Brain microvascular endothelial cell (primary cell): Measurements from ENCODE around the gene MDP1.

Experiments
- DNase-seq: peaks from one replicate; pipeline ENCODE4 v3.0.0-alpha.2; 2020
- H3K27ac ChIP-seq: fragments of 250-450 bp; sonication (Bioruptor Pico); 2 replicates; pipeline ENCODE4 v1.5.1; 2020; ENCODE audit warnings: mild to moderate bottlenecking, moderate library complexity
- H3K27me3 ChIP-seq: fragments of 250-450 bp; sonication (Bioruptor Pico); replicated peaks from 2 replicates; pipeline ENCODE4 v1.5.1; 2020; ENCODE audit warnings: mild to moderate bottlenecking
- H3K36me3 ChIP-seq: fragments of 250-450 bp; sonication (Bioruptor Pico); replicated peaks from 2 replicates; pipeline ENCODE4 v1.5.1; 2020; ENCODE audit warnings: mild to moderate bottlenecking
- H3K4me3 ChIP-seq: 2 replicates; pipeline ENCODE4 v1.5.1; 2011; ENCODE audit warnings: low read depth, mild to moderate bottlenecking, control low read depth, low read length, moderate library complexity
- in situ Hi-C: cut with HindIII; loops from 2 replicates; pipeline ENCODE4 v1.10.0; 2017; ENCODE audit warnings: low sequenced_read_pairs, low pct_ligation_motif_present
- TF ChIP-seq, protein P1 (sequence below): IDR thresholded peaks from 2 replicates; pipeline ENCODE4 v1.5.1; 2011; ENCODE audit warnings: low read depth, mild to moderate bottlenecking, moderate library complexity, low read length, control low read depth, inconsistent platforms; ENCODE audit errors: missing control alignments

The MDP1 gene

DNA sequence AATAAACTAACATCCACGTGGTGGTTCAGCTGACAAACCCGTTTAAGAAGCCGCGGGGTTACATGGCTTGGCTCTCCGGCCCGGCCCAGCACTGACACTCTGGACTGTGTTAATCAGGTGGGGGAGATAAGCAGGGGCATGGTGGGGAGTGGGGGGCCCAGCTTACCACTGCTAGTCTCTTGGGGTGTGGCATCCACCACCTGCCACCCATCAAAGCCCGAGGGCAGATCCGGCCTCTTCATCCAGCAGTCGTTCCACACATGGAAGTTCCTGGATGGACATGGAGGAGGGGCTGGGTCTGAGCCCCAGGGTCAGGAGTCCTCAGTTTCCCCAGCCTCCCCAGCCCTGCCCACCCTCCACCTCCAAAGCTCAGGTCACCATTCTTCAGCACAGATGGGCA lies 42.3 kb upstream of the MDP1 start:
- in situ Hi-C loops: no loop called here
- Histone ChIP-seq H3K27me3 (no peaks in the 10 kb centered on the region), H3K36me3 (no peaks in the 10 kb centered on the region), H3K27ac (no peak overlapping the region), H3K4me3 (no peak overlapping the region)
- TF ChIP-seq, protein P1, sequence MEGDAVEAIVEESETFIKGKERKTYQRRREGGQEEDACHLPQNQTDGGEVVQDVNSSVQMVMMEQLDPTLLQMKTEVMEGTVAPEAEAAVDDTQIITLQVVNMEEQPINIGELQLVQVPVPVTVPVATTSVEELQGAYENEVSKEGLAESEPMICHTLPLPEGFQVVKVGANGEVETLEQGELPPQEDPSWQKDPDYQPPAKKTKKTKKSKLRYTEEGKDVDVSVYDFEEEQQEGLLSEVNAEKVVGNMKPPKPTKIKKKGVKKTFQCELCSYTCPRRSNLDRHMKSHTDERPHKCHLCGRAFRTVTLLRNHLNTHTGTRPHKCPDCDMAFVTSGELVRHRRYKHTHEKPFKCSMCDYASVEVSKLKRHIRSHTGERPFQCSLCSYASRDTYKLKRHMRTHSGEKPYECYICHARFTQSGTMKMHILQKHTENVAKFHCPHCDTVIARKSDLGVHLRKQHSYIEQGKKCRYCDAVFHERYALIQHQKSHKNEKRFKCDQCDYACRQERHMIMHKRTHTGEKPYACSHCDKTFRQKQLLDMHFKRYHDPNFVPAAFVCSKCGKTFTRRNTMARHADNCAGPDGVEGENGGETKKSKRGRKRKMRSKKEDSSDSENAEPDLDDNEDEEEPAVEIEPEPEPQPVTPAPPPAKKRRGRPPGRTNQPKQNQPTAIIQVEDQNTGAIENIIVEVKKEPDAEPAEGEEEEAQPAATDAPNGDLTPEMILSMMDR: no peak
- DNase-seq: no peak

DNA sequence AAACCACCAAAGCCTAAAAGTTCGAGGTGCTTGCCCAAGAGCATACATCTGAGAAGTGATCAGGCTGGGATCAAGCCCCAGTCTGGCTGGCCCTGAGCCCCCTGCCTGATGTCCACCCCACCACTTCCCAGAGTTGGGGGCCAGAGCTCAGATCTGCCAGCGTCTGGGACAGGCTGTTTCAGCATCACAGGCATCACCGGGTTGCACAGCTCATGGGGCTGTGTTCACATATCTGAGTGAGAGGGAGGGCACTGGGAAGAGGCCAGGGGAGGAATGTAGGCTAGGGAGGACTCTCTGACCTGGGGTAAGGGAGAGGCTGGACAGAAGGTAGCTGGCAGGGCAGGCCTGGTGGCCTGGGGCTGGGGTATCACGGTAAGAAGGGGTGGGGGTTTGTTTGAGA lies 41.1 kb upstream of the MDP1 start:
- in situ Hi-C loops: no loop called here
- no peak overlapping the region for H3K27ac ChIP-seq
- H3K4me3 ChIP-seq: no peak overlapping the region
- no peaks in the 10 kb centered on the region for H3K27me3 ChIP-seq
- TF ChIP-seq, protein P1: no peak
- no peak for DNase-seq
- no peaks in the 10 kb centered on the region for H3K36me3 ChIP-seq

DNA sequence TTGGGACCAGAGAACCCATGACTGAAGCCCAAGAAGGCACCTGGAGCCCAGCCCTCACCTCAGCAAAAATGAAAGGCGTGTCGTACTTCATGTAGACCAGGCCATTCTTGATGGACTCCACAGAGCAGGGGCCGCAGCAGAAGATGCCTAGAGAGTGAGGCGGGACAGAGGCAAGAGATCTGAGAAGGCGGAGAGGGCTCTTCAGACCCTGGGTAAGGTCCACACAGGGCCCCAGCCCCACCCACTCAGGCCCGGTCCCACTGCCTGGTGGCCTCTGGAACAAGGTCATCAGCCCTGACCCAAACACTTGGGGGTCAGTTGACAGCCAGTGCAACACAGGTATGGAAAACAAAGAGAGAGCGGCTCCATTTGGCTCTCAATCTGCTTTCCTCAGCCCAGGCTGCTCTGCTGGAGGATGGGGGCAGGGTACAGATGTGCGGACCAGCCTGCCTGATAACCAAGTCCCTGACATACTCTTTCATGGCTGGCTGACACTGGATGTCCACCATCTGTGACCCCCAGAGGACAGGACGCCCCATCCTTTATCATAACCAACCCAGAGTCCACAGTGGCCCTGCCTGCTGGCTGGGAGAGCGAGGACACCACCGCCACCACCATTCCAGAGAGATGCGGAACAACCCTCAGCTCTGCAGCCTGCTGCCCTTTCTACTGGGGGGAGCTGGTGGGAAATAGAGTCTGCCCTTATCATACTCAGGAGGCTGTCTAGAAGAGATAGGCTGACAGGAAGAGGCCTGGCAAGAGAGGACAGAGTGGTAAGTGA lies 40.3 kb upstream of the MDP1 start:
- Histone ChIP-seq H3K27ac (no peak overlapping the region), H3K36me3 (no peaks in the 10 kb centered on the region), H3K27me3 (no peaks in the 10 kb centered on the region), H3K4me3 (no peak overlapping the region)
- TF ChIP-seq, protein P1: no peak
- DNase-seq: no peak
- in situ Hi-C loops: no loop called here

DNA sequence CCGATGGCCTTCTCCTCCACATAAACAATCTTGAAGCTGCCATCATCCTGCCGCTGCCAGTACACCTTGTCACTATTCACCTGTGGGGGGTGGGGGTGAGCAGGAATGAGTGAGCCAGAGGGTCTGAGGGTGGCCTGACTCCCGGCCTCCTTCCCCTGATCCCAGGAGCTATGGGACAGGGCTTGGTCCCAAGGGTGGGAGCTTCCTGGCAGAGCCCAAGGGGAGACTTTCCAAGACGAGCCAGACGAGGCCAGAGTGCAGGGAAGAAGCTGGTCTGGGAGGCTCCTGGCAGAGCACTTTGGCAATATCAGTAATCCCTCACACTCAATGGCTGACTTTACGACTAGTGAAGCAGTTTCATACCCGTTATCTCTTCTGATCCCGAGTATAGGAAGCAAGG lies 39.6 kb upstream of the MDP1 start:
- DNase-seq: no peak
- no peaks in the 10 kb centered on the region for H3K36me3 ChIP-seq
- no peak overlapping the region for H3K27ac ChIP-seq
- in situ Hi-C loops: no loop called here
- TF ChIP-seq, protein P1: no peak
- H3K4me3 ChIP-seq: no peak overlapping the region
- no peaks in the 10 kb centered on the region for H3K27me3 ChIP-seq

DNA sequence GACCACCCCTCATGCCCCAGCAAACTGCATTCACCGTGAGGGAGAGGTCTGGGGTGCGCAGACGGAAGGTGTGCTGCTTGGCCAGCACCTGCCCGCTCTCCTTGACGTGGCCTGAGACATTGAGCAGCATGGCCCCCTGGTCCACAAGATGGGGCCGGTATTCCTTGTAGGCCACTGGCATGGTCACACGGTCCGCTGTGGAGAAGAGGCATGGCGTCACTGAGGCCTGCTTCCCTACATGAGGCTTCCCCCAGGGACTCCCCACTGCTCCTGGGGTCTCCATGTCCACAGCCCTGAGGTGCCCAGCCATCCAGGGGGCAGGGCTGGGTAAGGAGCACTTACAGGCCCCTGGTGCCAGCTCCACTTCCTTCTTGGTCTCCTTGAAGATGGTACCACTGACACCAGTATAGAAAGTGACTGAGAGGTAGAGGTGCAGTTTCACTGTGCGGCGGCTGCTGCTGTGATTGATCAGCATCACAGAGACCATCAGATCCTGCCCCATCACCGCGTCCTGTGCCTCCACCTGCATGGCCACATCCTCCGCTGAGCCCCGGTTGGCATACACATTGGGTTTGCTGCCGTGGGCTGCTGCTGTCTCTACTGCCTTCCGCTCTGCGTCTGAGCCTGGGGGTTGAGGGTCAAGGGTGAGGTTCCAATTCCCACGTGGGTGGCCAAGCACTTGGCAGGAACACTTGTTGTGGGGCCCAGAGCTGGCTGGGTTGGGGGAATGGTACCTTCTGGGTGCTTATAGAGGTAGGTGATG lies 38.9 kb upstream of the MDP1 start:
- no peak overlapping the region for H3K4me3 ChIP-seq
- no peaks in the 10 kb centered on the region for H3K36me3 ChIP-seq
- H3K27me3 ChIP-seq: no peaks in the 10 kb centered on the region
- TF ChIP-seq, protein P1: no peak
- H3K27ac ChIP-seq: no peak overlapping the region
- DNase-seq: no peak
- in situ Hi-C loops: no loop called here
